ENCODE measurements around the gene LPCAT2. TPM values are rescaled to one million over a fixed set of nuclear protein-coding genes. Genes with fewer than 3 reads are reported as not detected.

Gene LPCAT2
- total RNA-seq, 4 donors from 2014 or later = 4.6 to 66.0 (median 10.9) TPM

- Histone ChIP-seq H3K36me3 (peaks cover 0 to 9% (median 0%) of the 10 kb centered on the region in 3 donors), H3K4me1 (peaks cover 0 to 48% (median 3%) of the 10 kb centered on the region in 4 donors), H3K9me3 (no peaks in the 10 kb centered on the region), H3K27ac (no peak overlapping the region), H3K4me3 (no peak overlapping the region), H3K27me3 (no peaks in the 10 kb centered on the region)
- DNase-seq = no peak
- no peak for TF ChIP-seq POLR2A (IDR thresholded peaks at IDR 0.05)
- TF ChIP-seq, protein P1, sequence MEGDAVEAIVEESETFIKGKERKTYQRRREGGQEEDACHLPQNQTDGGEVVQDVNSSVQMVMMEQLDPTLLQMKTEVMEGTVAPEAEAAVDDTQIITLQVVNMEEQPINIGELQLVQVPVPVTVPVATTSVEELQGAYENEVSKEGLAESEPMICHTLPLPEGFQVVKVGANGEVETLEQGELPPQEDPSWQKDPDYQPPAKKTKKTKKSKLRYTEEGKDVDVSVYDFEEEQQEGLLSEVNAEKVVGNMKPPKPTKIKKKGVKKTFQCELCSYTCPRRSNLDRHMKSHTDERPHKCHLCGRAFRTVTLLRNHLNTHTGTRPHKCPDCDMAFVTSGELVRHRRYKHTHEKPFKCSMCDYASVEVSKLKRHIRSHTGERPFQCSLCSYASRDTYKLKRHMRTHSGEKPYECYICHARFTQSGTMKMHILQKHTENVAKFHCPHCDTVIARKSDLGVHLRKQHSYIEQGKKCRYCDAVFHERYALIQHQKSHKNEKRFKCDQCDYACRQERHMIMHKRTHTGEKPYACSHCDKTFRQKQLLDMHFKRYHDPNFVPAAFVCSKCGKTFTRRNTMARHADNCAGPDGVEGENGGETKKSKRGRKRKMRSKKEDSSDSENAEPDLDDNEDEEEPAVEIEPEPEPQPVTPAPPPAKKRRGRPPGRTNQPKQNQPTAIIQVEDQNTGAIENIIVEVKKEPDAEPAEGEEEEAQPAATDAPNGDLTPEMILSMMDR (IDR thresholded peaks at IDR 0.05) = no peak
Measured at GRCh38 chr16:55497558-55497957, 11.3 kb upstream of the LPCAT2 start.

DNA sequence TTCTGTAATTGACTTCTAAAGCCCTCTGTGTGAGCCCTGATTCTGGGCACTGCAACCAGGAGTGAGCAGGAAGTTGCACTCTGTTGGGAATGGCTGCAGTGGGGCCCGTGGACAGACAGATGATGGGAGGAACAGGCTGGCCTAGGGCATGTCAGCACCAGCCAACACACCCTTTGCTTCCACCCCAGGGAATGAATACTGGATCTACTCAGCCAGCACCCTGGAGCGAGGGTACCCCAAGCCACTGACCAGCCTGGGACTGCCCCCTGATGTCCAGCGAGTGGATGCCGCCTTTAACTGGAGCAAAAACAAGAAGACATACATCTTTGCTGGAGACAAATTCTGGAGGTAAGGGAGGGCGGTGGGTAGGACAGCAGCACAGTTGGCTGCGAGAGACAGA, 10.8 kb upstream of the LPCAT2 start:
- TF ChIP-seq, protein P1 (IDR thresholded peaks at IDR 0.05) = no peak
- no peak for TF ChIP-seq POLR2A (IDR thresholded peaks at IDR 0.05)
- Histone ChIP-seq H3K27ac (no peak overlapping the region), H3K36me3 (peaks cover 0 to 9% (median 0%) of the 10 kb centered on the region in 3 donors), H3K4me1 (peaks cover 0 to 53% (median 5%) of the 10 kb centered on the region in 4 donors), H3K9me3 (no peaks in the 10 kb centered on the region), H3K4me3 (no peak overlapping the region), H3K27me3 (no peaks in the 10 kb centered on the region)
- DNase-seq = no peak

DNA sequence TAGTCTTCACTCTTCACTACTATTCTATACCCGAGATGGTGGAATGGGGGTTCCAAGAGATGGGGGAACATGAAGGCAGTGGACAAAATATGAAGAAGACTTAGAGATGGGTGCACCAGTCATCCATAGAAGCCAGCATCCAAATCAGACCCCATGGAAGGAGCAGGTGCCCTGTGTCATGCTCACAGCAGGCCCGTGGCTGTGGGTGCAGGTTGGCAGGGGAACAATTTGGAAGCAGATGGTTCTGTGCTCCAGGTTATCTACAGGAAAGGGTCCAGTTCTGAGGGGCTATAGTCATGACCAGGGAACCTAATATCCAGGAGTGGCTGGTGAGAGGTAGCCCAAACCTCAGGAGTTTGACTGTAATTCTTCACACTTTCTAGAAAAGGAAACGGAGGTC, 9.6 kb upstream of the LPCAT2 start:
- H3K27me3 ChIP-seq = no peaks in the 10 kb centered on the region
- H3K4me3 ChIP-seq = no peak overlapping the region
- no peaks in the 10 kb centered on the region for H3K9me3 ChIP-seq
- H3K36me3 ChIP-seq = peaks cover 0 to 9% (median 0%) of the 10 kb centered on the region in 3 donors
- TF ChIP-seq, protein P1 (IDR thresholded peaks at IDR 0.05) = no peak
- no peak for TF ChIP-seq POLR2A (IDR thresholded peaks at IDR 0.05)
- H3K27ac ChIP-seq = peak overlapping the region in 1 of 4 donors; percentile 40
- peaks cover 0 to 62% (median 7%) of the 10 kb centered on the region in 4 donors for H3K4me1 ChIP-seq
- no peak for DNase-seq

DNA sequence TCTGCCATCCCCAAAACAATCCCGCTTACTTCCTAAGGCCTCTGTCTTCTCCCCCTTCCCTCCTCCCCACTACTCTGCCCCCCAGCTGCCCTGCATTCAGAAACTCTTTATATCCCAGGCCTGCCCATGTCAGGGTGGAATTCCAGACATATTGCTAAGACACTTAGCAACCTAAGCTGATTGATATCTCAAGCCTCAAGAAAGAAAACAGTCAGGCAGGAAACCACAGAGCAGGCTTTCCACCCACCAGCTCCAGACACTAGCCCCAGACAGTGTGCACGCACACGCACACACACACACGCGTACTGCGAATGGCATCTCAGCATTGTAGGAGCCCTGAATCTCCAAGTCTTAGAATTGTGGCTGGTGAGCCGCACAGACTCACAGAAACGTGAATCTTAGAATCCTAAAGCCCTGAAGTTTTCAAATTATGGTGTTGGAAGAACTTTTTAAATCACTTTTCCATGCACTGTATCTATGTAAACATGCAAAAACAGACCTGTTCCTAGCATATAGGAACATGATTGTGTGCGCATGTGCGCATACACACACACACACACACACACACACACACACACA, 8.8 kb upstream of the LPCAT2 start:
- Histone ChIP-seq H3K27me3 (no peaks in the 10 kb centered on the region), H3K4me1 (peaks cover 0 to 56% (median 7%) of the 10 kb centered on the region in 4 donors), H3K4me3 (no peak overlapping the region), H3K36me3 (peaks cover 0 to 9% (median 0%) of the 10 kb centered on the region in 3 donors), H3K27ac (peak overlapping the region in 1 of 4 donors; percentile 40), H3K9me3 (no peaks in the 10 kb centered on the region)
- TF ChIP-seq, protein P1 (IDR thresholded peaks at IDR 0.05) = no peak
- TF ChIP-seq POLR2A (IDR thresholded peaks at IDR 0.05) = no peak
- no peak for DNase-seq

- Histone ChIP-seq H3K27me3 (no peaks in the 10 kb centered on the region), H3K36me3 (peaks cover 0 to 10% (median 0%) of the 10 kb centered on the region in 3 donors), H3K27ac (peak overlapping the region in 1 of 4 donors; percentile 40), H3K9me3 (no peaks in the 10 kb centered on the region), H3K4me3 (no peak overlapping the region), H3K4me1 (peaks cover 0 to 51% (median 7%) of the 10 kb centered on the region in 4 donors)
- TF ChIP-seq POLR2A (IDR thresholded peaks at IDR 0.05) = no peak
- TF ChIP-seq, protein P1 (IDR thresholded peaks at IDR 0.05) = no peak
- DNase-seq = no peak
Measured at GRCh38 chr16:55500530-55501011, 8.3 kb upstream of the LPCAT2 start.

Data from Peyer's patch (tissue), 4 donors.